Measurements from ENCODE around the gene KRTAP19-8.

Gene KRTAP19-8

DNA sequence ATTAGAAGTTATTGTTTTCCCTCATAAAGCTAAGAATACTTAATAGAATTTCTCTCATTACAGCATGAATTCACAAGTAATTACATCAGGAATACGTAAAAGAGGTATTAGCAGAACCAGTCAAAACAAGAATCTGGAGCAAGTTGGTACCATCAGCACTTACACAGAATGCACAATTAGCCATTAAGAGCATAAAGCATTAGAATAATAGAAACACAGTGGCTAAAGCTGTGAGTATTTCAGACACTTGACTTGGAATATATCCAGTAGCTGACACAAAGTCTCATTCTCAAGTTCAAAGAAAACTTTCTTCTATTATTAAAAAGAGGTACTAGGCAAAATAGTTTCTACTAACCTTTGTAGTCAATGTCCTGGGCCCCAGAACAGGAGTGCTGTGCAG is 49.6 kb downstream of the KRTAP19-8 start:
- Histone ChIP-seq H3K4me3 (no peak overlapping the region), H3K27ac (no peak overlapping the region), H3K27me3 (no peaks in the 10 kb centered on the region), H3K36me3 (no peaks in the 10 kb centered on the region), H3K4me1 (no peaks in the 10 kb centered on the region; the same call in 1 of the 2 replicates), H3K9me3 (peaks cover 5% of the 10 kb centered on the region; the same call in 1 of the 2 replicates), H3K9ac (no peak overlapping the region), H4K20me1 (no peaks in the 10 kb centered on the region), H3K4me2 (no peak overlapping the region)
- TF ChIP-seq Cebpa-rat (IDR thresholded peaks at IDR 0.05): no peak

Measured in BLaER1 (cell line).